ENCODE results near the gene FAM81A.

DNA sequence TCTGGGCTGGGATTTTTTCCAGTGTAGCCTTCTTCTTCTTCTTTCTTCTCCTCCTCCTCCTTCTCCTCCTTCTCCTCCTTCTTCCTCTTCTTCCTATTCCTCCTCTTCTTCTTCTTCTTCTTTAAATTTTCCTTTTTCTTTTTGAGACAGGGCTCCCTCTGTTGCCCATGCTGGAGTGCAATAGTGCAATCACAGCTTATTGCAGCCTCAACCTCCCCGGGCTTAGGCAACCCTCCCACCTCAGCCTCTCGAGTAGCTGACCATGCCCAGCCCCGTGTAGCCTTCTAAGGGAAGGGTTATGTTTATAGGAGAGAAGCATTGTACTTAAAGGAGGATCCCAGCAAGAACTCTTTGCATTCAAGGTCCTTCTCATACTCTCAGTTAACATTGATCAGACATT is 41.3 kb upstream of the FAM81A start:
- TF ChIP-seq CTCF (IDR thresholded peaks at IDR 0.05) (no peak; the same call in 2 of the 3 replicates), EP300 (IDR thresholded peaks at IDR 0.05) (no peak), CEBPB (IDR thresholded peaks at IDR 0.05) (no peak; a peak in 2 of 4 replicates), CBX8 (IDR thresholded peaks at IDR 0.05) (no peak), POLR2A (IDR thresholded peaks at IDR 0.05; ENCODE audit: low read length) (no peak), ZNF302 (CRISPR knock-in tag; IDR thresholded peaks at IDR 0.05) (no peak), MYC (IDR thresholded peaks at IDR 0.05; ENCODE audit: borderline replicate concordance, low read length) (no peak)
- TF ChIP-seq, protein P1, sequence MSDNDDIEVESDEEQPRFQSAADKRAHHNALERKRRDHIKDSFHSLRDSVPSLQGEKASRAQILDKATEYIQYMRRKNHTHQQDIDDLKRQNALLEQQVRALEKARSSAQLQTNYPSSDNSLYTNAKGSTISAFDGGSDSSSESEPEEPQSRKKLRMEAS (IDR thresholded peaks at IDR 0.05), result no peak
- TF ChIP-seq, protein P2, sequence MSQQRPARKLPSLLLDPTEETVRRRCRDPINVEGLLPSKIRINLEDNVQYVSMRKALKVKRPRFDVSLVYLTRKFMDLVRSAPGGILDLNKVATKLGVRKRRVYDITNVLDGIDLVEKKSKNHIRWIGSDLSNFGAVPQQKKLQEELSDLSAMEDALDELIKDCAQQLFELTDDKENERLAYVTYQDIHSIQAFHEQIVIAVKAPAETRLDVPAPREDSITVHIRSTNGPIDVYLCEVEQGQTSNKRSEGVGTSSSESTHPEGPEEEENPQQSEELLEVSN (IDR thresholded peaks at IDR 0.05; ENCODE audit: borderline replicate concordance, low read depth), result no peak
- TF ChIP-seq, protein P3, sequence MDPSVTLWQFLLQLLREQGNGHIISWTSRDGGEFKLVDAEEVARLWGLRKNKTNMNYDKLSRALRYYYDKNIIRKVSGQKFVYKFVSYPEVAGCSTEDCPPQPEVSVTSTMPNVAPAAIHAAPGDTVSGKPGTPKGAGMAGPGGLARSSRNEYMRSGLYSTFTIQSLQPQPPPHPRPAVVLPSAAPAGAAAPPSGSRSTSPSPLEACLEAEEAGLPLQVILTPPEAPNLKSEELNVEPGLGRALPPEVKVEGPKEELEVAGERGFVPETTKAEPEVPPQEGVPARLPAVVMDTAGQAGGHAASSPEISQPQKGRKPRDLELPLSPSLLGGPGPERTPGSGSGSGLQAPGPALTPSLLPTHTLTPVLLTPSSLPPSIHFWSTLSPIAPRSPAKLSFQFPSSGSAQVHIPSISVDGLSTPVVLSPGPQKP (IDR thresholded peaks at IDR 0.05; ENCODE audit: low read depth, low read length), result no peak
